GM18511 (cell line): ENCODE results near the gene ERVMER34-1.

ENCODE experiments used
- ATAC-seq: cut with Tn5 transposase; IDR thresholded peaks from one replicate; pipeline ENCODE4 v1.9.1; 2021; ENCODE audit warnings: mild to moderate bottlenecking, moderate library complexity; ENCODE audit not compliant: unreplicated experiment

The ERVMER34-1 gene

GRCh38 chr4:52750819-52751486 is at the start of gene ERVMER34-1:
Gene ERVMER34-1 (minus strand): TSS chr4:52751425. CDS start chr4:52745520, 5,905 bp downstream.
- ATAC-seq: no peak

GRCh38 chr4:52799813-52800212 is 48.6 kb upstream of the ERVMER34-1 start:
- ATAC-seq: no peak

- no peak for ATAC-seq
These were observed 44.3 kb upstream of the ERVMER34-1 start for GRCh38 chr4:52795533-52795932.

GRCh38 chr4:52791936-52792335 is 40.7 kb upstream of the ERVMER34-1 start:
- ATAC-seq: no peak

- ATAC-seq: no peak
These were observed 38.5 kb upstream of the ERVMER34-1 start for GRCh38 chr4:52789774-52790173.

GRCh38 chr4:52788806-52789205 is 37.6 kb upstream of the ERVMER34-1 start:
- no peak for ATAC-seq

GRCh38 chr4:52783069-52783468 is 31.8 kb upstream of the ERVMER34-1 start:
- ATAC-seq: no peak

GRCh38 chr4:52780617-52781354 is 29.6 kb upstream of the ERVMER34-1 start:
- ATAC-seq: no peak

GRCh38 chr4:52780206-52780605 is 29.0 kb upstream of the ERVMER34-1 start:
- no peak for ATAC-seq

- no peak for ATAC-seq
These were observed 9.0 kb upstream of the ERVMER34-1 start for GRCh38 chr4:52760256-52760655.

- no peak for ATAC-seq
These were observed 4.2 kb upstream of the ERVMER34-1 start for GRCh38 chr4:52755426-52755825.

- no peak for ATAC-seq
These were observed 1.7 kb upstream of the ERVMER34-1 start for GRCh38 chr4:52752936-52753335.

GRCh38 chr4:52751487-52751911 is 274 bp upstream of the ERVMER34-1 start:
- no peak for ATAC-seq

- no peak for ATAC-seq
These were observed 1.0 kb downstream of the ERVMER34-1 start for GRCh38 chr4:52750213-52750612.

GRCh38 chr4:52748432-52748831 is 2.8 kb downstream of the ERVMER34-1 start:
- no peak for ATAC-seq

GRCh38 chr4:52744588-52744987 is 6.6 kb downstream of the ERVMER34-1 start:
- no peak for ATAC-seq

- ATAC-seq: no peak
These were observed 7.7 kb downstream of the ERVMER34-1 start for GRCh38 chr4:52743444-52744019.

- no peak for ATAC-seq
These were observed 21.6 kb downstream of the ERVMER34-1 start for GRCh38 chr4:52729586-52729985.

- no peak for ATAC-seq
These were observed 22.5 kb downstream of the ERVMER34-1 start for GRCh38 chr4:52728691-52729240.

- ATAC-seq: no peak
These were observed 24.2 kb downstream of the ERVMER34-1 start for GRCh38 chr4:52726826-52727580.
